GM19324 (cell line): Measurements from ENCODE around the gene FCF1.
A peak's percentile ranks its signal among the peaks of the same experiment; 100 is the strongest.

Experiments
- ATAC-seq: cut with Tn5 transposase; IDR thresholded peaks from one replicate; pipeline ENCODE4 v1.9.1; 2021; ENCODE audit warnings: mild to moderate bottlenecking, moderate library complexity; ENCODE audit not compliant: unreplicated experiment, low FRiP score

FCF1 gene

GRCh38 chr14:74712499-74713394, at the start of gene FCF1, which contains the start of gene AREL1:
TSS of gene FCF1 (plus strand) at chr14:74713144. CDS start at chr14:74713198, 54 bp downstream.
TSS of gene AREL1 (minus strand) at chr14:74713080. CDS start at chr14:74685615, 27,465 bp downstream.
- peak; percentile 96 for ATAC-seq

- ATAC-seq: no peak
These were observed 49.1 kb upstream of the FCF1 start for GRCh38 chr14:74663884-74664283.

GRCh38 chr14:74664717-74665116, 48.2 kb upstream of the FCF1 start:
- no peak for ATAC-seq

- no peak for ATAC-seq
These were observed 45.2 kb upstream of the FCF1 start for GRCh38 chr14:74667758-74668157.

- ATAC-seq: no peak
These were observed 43.7 kb upstream of the FCF1 start for GRCh38 chr14:74669256-74669655.

- no peak for ATAC-seq
These were observed 43.1 kb upstream of the FCF1 start for GRCh38 chr14:74669846-74670245.

GRCh38 chr14:74670726-74671411, 42.1 kb upstream of the FCF1 start:
- ATAC-seq: no peak

- no peak for ATAC-seq
These were observed 41.2 kb upstream of the FCF1 start for GRCh38 chr14:74671789-74672188.

GRCh38 chr14:74673768-74674167, 39.2 kb upstream of the FCF1 start:
- ATAC-seq: no peak

- no peak for ATAC-seq
These were observed 37.7 kb upstream of the FCF1 start for GRCh38 chr14:74675219-74675618.

GRCh38 chr14:74682169-74682952, 30.6 kb upstream of the FCF1 start:
- ATAC-seq: no peak

GRCh38 chr14:74683406-74683805, 29.5 kb upstream of the FCF1 start:
- ATAC-seq: no peak

- ATAC-seq: no peak
These were observed 28.5 kb upstream of the FCF1 start for GRCh38 chr14:74684434-74684833.

GRCh38 chr14:74685056-74685455, 27.9 kb upstream of the FCF1 start:
- no peak for ATAC-seq

- ATAC-seq: no peak
These were observed 26.8 kb upstream of the FCF1 start for GRCh38 chr14:74685921-74686678.

GRCh38 chr14:74691456-74691855, 21.5 kb upstream of the FCF1 start:
- ATAC-seq: no peak

- no peak for ATAC-seq
These were observed 19.8 kb upstream of the FCF1 start for GRCh38 chr14:74693191-74693590.

GRCh38 chr14:74695406-74695805, 17.5 kb upstream of the FCF1 start:
- no peak for ATAC-seq

- ATAC-seq: no peak
These were observed 15.9 kb upstream of the FCF1 start for GRCh38 chr14:74697011-74697410.

- ATAC-seq: no peak
These were observed 15.4 kb upstream of the FCF1 start for GRCh38 chr14:74697543-74697942.
